GM12878 (cell line): ENCODE results near the gene SLX4IP.

Experiments
- BCL3 ChIP-seq: IDR thresholded peaks from 2 replicates; pipeline ENCODE4 v1.6.1; 2011; ENCODE audit warnings: borderline replicate concordance, low read depth, mild to moderate bottlenecking, moderate library complexity, low read length; ENCODE audit not compliant: insufficient read depth, poor library complexity, severe bottlenecking
- CREM ChIP-seq: IDR thresholded peaks from 2 replicates; pipeline ENCODE4 v1.6.1; 2014; ENCODE audit warnings: antibody characterized with exemption, low read depth
- POLR2AphosphoS2 ChIP-seq: IDR thresholded peaks from 2 replicates; pipeline ENCODE4 v1.6.1; 2011; ENCODE audit warnings: low read depth, mild to moderate bottlenecking, low read length, improper control_type of control experiment, moderate library complexity
- RB1 ChIP-seq: fragments of 450-650 bp; formaldehyde crosslinking; IDR thresholded peaks from 2 replicates; pipeline ENCODE4 v1.6.1; 2017; ENCODE audit warnings: mild to moderate bottlenecking, borderline replicate concordance
- TAF1 ChIP-seq: IDR thresholded peaks from 2 replicates; pipeline ENCODE4 v1.6.1; 2011; ENCODE audit warnings: mild to moderate bottlenecking, low read depth, low read length, borderline replicate concordance

GRCh38 chr20:10636326-10636818 lies 201.3 kb downstream of the SLX4IP start:
- no peak for TF ChIP-seq CREM
- TF ChIP-seq BCL3 = no peak
- TF ChIP-seq RB1 = no peak
- no peak for TF ChIP-seq TAF1
- TF ChIP-seq POLR2AphosphoS2 = no peak
